ENCODE measurements around the gene MAP1A. TPM values are rescaled to one million over a fixed set of nuclear protein-coding genes. Genes with fewer than 3 reads are reported as not detected.

Gene MAP1A
- total RNA-seq, 1 donor from 2014 or later = 332 TPM

Other genes starting within 250 kb of the MAP1A start
- gene TGM7, start 215.4 kb upstream of the MAP1A start, total RNA-seq = not detected in 2 replicates
- 4.5 and 7.1 TPM in 2 replicates for gene LCMT2, start 187.0 kb upstream of the MAP1A start, total RNA-seq
- gene ZSCAN29, start 146.6 kb upstream of the MAP1A start, total RNA-seq = 22.7 and 26.2 TPM in 2 replicates
- gene TUBGCP4, start 146.5 kb upstream of the MAP1A start, total RNA-seq = 8.2 and 11.7 TPM in 2 replicates
- gene TP53BP1, start 24.5 kb upstream of the MAP1A start, total RNA-seq = 74.8 and 86.4 TPM in 2 replicates
- gene PPIP5K1, start 72.6 kb downstream of the MAP1A start, total RNA-seq = 9.9 and 10.5 TPM in 2 replicates
- not detected in 2 replicates for gene CKMT1B, start 76.4 kb downstream of the MAP1A start, total RNA-seq
- gene STRC, start 101.2 kb downstream of the MAP1A start, total RNA-seq = 0.08 TPM in 1 of 2 replicates, not detected in the other
- gene CATSPER2, start 131.2 kb downstream of the MAP1A start, total RNA-seq = 0.16 and 0.62 TPM in 2 replicates
- gene CKMT1A, start 176.3 kb downstream of the MAP1A start, total RNA-seq = not detected in 2 replicates
- 126 and 204 TPM in 2 replicates for gene PDIA3, start 228.8 kb downstream of the MAP1A start, total RNA-seq

Data from myocyte (in vitro differentiated cells).